HG02870 (cell line): ENCODE results near the gene C10orf53.

Experiments
- ATAC-seq: cut with Tn5 transposase; IDR thresholded peaks from one replicate; pipeline ENCODE4 v1.9.1; 2021; ENCODE audit warnings: mild to moderate bottlenecking, moderate library complexity; ENCODE audit not compliant: unreplicated experiment

C10orf53 gene, protein sequence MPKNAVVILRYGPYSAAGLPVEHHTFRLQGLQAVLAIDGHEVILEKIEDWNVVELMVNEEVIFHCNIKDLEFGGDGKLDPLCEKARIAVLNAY

DNA sequence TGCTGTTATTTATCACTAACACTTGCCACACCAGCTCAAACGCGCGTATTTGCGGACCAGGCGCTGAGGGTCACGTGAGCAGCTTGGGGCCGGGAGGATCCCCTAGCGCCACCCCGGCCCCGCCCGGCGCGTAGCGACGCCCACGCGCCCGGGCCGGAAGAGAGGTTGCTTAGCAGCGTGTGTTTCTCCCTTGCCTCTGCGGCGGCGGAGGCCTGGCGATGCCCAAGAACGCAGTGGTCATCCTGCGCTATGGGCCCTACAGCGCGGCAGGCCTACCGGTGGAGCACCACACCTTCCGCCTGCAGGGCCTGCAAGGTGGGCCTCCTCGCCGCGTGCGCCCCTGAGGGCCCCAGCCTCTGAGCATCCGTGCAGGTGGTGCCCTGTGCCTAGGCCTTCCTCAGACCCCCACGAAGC is at the start of gene C10orf53:
Gene C10orf53 (plus strand): TSS at position 172 of the 414 bp plus-strand sequence. CDS start 47 bp downstream, at position 219.
- ATAC-seq = no peak

DNA sequence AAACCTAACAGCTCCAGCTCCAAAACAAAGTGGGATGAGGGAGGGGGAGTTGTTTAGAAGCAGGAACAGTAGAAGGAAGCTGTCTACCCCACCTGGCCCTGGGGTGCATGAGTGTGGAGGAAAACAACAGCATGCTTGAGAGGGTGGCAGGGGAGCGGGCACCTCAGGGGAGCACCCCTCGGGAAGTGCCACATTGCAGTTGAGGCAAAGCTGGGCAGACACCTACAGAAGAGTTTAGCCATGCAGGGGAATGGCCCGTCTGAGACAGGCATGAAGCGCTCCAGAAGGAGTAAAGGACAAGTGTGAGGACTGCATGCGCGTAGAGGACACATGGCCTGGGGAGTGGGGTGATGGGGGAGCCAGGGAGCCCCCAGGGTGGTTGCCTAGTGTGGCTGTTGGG is 47.5 kb upstream of the C10orf53 start:
- ATAC-seq = no peak

DNA sequence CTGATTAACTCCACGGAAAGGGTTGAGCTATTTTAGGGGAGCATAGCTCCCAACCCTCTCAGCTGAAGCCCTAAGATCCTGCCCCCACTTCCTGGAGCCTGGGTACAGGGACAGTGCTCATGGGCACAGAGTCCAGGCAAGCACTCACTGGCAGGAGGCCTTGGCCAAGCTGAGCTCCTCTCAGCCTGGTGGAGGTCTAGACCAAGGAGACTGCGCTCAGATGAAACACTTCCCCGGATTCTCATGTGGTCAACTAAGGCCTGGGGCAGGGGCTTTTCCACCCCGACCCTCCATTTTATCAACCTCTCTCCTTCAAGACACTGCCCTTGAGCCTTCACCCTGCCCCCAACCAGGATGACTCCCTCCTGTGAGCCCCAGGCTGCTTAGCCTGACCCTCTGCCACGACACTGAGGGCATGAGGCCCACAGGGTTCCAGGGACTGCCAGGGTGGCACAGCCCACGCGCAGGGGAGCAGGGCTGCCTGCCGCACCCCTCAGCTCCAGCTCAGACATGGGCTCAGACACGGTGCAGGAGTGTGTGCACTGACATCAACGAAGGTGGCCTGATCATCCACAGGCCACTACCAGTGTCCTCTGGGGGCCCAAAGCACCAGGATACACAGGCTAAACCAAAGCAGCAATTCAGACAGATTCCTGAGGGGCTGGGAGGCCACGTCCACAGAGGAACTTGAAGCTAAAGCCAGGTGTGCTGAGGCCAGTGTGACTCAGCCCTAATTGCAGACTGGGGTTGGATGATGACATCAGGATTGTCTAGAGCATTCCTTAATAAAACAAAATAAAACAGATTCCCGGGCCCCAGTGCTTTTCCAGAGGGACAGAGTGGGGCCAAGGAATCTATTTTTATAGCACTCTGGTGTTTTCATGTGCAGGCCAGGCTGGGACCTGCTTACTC is 46.8 kb upstream of the C10orf53 start:
- no peak for ATAC-seq

DNA sequence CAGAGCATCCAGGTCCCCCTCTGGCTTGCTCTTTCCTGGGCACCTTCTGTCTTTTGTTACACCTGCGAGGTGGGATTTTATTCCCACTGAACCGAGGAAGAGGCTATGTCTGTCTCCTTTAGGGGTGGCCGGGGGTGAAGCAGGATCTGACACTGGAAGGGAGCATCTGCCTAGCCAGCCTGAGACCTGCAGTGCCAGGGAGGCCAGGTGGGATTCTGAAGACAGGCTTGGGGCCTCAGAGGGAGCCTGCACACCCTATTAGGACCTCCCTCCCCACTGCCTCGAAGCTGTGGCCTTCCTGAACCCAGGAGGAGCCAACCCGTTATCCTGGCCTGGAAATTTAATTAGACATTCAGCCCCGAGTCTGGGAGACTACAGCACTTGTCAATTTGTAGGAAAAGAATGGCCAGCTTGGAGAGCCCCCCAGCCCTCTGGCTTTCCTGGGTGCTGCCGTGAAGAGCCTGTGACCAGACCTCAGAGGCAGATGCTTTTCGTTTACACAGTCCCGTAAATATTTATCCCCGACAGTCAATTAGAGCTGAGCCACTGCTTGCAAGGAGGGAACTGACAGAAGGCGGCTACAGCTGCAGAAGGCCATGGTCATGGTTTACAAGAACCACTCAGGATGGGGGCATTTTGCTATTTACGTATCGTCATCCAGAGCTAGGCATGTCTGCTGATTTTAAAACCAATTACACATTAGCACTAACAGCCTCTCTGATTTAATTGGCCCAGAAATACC is 46.0 kb upstream of the C10orf53 start:
- ATAC-seq = no peak

DNA sequence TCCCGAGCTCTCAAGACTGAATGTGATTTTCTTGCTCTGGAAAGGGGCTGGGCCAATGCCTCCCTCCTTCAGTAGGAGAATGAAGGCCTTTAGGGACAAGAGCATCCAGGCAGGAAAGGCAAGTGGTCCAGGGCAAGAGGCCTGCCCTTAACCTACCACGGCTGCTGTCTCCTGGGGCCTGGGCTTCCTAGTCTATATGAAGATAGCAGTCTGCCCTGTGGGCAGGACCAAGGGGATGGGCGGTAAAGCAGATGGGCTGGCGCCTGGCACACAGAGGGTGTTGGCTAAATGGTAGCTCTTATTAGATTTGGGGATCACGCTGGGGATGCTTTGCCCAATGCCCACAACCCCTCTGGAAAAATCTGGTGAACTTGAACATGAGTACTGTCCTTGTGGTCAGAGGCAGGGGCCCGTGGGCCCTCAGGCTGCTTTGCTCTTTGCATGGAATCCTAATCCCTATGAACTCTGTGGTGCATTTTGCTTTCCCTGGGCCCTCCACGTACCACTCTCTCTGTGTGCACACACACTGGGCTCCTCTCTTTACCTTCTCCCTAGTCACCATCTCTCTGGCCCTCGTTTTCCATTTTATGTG is 45.3 kb upstream of the C10orf53 start:
- ATAC-seq = no peak

DNA sequence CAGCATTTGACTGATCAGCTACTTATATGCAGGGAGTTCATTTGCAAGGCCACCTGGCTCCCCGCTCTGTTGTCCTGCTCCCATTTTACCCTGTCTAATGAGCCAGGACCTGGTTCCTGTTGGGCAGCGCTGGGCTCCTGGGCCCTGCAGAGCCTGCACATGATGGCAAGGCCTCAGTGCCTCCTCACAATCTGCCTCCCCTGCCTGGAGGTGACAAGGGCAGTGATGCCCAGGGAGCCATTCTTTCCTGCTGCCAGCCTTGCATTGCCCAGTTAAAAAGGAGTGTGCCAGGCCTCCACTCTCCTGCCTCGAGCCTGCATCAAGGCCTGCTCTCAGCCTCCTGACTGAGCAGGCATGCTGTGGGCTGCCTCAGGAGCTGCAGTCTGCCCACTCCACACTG is 37.1 kb upstream of the C10orf53 start:
- ATAC-seq = no peak

DNA sequence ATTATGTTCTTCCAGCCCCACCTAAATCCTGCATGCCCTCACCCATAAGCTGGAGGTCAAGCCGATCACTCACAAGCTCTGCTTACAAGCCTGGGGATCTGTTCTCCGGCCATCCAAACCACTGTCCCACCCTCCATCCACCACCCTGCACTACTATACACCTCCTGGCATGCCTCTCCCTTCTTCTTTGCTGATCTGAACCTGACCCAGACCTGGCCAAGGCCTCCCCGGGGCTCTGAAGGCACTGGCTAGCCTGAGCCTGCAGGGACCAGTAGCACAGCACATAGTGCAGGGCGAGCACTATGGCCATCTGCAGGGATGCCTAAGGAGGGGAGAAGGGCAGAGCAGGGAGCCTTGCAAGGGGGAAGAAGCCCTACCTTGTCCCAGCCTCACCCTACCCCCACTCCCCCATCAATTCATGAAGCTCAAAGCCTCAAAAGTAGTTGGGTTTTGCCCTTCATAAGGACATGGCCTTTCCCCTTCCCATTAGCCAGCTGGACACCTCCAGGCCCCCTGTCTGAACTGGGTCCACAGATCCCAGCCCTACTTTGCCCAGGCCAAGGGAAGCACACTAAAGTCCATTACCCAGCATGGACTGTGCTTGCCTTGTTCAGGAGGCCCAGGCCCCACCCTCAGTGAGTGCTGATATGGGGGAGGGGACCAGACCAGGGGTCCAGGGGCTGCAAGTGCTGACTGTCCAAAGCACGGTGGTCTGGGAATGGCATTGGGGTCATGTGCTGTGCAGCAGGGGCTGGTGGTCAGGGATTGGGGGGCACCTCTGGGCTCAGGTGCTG is 36.0 kb upstream of the C10orf53 start:
- no peak for ATAC-seq

DNA sequence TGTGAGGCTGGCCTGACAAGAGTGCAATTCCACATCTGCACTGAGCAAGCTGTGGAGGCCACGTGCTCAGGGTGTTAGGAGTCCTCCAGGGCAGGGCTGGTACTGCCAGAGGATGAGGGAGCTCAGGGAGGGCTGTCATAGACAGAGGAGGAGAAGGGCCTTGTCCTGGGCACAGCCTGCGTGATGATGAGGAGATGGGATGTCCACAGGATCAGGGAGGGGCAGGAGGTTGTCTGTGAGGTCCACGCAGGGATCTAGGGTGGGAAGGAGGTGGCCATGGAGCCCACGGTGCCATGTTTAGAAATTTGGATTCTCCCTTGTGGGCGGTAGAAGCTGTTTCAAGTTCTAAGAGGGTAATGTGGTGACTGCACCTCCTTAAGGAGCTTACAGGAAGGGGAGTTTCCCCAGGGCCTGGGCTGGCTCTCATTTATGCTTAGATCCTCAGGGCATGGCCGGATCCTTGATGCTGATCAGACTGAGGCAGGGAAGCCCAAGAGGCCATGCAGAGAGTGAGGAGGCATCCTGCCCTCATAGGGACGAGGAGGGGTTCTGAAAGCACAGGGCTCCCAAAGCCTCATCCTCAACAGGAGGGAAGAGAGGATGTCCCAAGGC is 35.3 kb upstream of the C10orf53 start:
- ATAC-seq = no peak

DNA sequence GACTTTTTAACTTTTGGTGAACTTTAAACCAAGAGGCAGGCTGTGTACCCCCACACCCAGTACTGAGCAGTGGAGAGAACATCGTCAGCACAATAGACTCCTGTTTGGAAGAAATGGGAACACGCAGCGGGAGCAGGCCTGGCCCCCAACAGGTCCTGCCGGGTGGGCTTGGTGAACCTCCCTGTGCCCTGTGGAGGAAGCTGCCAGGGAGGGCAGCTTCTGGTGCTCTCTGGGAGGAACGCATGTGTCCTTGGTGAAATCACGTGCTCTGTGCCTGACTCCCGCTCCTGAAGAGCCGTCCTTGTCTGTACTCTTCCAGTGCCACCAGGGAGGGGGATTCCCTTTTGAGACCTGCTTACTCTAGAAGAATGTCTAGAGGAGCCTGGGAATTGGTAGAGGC is 34.0 kb upstream of the C10orf53 start:
- ATAC-seq = no peak

DNA sequence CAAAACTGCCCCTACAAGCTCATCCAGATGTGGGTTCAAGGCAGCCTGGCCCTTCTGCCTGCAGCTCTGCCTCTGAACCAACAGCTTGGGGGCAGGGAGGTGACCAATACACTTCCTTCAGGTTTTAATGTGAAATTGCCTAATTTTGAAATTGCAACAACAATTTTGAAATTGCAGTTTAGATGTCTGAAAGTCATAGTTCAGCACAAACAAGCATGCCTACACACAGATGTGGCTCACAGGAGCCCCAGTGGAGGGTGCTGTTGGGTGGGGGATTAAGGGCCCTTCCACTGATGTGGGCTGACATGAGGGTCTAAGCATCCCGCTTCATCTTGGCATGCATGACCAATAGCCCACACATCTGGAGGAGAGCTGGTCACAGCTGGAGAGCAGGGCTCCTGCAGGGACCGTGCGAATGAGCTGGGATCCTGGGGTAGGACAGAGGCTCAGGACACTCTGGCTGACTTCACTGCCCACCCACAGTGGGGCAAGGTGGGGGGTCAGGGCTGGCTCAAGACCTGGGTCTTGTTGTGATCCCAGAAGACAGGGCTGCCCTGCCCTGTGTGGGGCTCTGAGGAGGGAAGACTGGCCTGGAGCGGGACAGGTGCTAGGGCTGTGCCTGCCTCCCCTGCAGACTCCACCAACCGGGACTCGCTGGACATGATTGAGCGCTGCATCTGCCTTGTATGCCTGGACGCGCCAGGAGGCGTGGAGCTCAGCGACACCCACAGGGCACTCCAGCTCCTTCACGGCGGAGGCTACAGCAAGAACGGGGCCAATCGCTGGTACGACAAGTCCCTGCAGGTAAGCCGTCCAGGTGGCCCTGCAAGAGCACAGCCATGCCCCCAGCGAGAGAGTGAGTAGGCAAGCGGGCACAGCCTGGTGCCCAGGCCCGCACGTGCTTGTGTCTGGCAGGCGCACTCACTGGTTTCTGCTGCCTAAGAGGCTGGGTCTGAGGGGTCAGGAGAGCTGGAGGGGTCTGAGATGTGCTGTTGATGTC is 33.3 kb upstream of the C10orf53 start:
- ATAC-seq = no peak

DNA sequence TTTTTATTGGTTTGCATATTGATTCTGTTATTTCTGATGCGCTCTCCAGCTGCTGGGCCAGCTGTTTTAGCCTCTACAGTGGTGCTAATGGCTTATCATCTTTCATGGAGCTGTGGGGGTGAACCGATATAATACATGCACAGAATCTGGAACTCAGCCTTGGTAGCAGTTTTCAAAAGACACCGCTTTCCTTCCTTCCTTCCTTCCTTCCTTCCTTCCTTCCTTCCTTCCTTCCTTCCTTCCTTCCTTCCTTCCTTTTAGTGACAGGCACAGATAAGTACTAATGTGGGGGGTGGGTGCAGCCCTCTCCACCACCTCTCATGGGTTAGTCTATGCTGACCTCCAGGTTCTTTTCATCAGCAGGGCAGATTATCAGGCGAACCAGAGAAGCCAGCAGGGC is 31.9 kb upstream of the C10orf53 start:
- no peak for ATAC-seq

DNA sequence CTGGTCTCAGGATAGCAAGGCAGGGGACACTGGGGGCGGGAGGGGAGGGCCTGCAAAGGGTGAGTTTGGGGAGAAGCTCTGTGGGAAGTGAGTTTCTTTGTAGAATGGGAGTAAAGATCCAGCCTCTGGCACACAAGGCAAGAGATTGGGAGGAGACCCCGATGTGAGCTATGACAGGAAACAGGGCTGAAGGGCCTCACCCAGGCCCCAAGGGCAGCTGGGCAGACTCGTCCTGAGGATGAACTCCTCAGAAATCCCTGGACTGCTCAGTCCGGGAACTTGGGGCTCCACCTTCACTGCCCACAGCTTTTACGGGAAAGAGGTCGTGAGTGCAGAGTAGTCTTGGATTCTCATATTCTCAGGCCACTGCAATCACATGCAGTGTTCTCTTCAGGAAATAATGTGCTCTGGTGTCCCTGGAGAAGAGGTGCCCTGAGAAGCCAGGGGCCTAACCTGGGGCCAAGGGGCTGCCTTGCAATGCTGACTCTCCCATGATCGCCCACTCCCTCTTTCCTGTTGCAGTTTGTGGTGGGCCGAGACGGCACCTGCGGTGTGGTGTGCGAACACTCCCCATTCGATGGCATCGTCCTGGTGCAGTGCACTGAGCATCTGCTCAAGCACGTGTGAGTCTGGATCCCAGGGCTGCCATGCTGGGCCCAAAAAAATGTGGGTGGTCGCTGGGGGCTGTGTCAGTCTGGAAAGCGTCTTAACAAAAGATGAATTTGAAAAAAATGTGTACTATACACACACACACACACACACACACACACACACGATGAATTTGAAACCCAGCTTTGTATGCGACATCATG is 31.3 kb upstream of the C10orf53 start:
- no peak for ATAC-seq

DNA sequence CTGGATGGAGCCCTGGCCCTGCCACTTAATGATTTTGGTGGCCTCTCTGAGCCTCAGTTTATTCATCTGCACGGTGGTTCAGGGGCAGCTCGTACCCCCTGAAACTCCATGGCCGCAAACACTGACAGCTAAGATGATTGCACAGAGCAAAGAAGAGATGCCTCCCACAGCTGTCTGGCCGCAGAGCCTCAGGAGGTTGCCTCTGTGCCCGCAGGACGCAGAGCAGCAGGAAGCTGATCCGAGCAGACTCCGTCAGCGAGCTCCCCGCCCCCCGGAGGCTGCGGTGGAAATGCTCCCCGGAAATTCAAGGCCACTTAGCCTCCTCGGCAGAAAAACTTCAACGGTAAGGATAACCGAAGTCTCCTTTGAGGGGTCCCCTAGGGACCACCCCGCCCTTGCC is 30.2 kb upstream of the C10orf53 start:
- ATAC-seq = no peak

DNA sequence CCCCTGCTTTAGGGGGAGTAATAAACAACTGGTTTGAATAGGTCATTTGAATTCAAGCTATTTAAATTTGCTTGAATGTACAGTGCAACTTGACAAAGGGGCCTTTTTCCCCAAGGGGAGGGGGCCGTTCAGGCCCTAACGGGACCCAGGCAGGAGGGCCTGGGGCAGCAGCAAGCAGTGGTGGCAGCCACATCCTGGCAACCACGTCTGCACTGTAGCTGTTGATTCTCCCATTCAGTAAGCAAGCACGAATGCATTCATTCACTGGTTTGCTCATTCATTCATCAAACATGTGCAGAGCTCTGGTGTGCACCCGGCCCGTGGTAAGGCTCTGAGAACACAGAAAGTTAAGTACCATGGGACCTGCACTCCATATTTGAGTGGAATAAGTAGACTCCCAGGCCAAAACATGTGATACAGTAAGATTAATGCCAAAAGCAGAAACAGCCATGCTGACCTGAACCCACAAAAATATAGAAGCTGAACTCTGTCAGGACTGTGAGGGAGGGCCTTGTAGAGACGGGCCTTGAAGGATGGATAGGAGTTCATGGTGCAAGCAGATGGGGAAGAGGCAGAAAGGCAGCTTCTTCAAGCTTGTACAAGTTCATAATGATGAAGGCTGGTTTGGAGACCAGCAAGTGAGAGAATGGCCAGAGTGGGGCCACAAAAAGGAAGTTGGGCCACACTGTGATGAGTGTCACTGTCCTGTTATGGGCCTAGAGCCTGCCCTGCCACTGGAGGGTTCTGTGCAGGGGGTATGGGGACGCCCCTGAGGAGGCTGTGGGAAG is 29.3 kb upstream of the C10orf53 start:
- no peak for ATAC-seq

DNA sequence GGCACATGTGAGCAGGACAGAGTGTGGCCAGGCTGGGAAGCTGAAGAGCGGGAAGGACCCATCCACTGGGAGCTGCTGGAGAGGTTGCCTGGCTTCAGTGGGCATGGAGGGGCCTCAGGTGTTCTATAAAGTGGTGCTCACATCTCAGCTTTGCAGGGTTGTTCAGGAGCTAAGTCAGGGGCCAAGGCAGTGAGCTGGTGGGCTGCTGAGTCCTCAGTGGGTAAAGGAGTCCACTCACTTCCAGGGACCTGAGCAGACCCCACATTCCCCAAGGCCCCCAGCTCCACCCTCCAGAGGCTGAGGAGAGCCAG is 28.8 kb upstream of the C10orf53 start:
- no peak for ATAC-seq

DNA sequence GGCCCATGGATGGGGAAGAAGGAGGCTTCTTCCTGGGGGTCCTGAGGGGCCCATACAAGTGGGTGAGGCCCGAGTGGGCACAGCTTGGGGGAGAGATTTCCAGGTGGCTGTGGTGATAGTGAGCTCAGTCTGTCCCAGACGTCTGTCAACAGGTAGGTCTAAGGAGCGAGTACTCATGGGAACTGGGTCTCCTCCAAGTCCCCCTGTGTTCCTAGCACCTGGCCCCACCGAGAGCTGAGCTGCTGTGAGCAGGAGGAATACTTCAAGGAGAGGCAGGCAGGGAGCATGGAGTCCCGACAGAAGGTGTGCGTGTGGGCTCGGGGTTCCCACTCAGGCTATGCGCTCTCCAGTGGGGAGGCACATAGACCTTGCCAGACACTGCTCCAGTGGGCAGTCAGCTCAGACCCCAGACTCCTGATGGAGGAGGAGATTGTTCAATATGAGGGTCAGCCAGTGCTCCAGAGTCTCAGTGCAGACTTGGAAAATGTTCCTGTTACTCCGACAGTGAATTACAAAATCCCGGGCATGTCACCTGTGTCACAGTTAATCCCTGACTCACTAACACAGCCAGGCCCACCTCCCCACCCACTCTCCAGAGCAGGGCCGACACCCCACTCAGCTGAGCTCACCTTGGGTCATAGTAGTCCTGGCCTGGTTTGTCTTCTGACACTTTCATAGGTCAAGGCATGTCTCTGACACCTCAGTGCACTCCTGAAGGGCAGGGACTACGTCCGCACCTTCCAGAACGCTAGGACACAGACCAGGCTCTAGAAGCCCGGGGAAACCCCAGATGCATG is 28.2 kb upstream of the C10orf53 start:
- no peak for ATAC-seq

DNA sequence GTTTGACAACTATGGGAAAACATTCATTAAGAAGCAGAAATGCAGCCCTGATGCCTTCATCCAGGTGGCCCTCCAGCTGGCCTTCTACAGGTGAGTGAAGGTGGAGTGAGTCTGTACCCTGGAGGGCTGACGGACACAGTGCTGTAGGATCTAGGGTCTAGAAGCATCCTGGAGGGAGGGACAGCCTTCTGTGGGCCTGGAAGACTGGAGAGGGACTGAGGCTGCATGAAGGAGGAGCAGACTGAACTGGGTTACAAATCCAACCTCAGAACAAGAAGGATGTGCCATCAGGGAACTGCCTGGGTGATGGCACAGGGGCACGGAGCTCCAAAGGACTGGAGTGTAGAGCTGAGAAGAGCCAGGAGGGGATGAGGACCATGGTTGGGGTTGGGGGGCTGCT is 27.5 kb upstream of the C10orf53 start:
- no peak for ATAC-seq
